ENCODE results near the gene CHPT1.
A peak's percentile ranks its signal among the peaks of the same experiment; 100 is the strongest.

CHPT1 gene

DNA sequence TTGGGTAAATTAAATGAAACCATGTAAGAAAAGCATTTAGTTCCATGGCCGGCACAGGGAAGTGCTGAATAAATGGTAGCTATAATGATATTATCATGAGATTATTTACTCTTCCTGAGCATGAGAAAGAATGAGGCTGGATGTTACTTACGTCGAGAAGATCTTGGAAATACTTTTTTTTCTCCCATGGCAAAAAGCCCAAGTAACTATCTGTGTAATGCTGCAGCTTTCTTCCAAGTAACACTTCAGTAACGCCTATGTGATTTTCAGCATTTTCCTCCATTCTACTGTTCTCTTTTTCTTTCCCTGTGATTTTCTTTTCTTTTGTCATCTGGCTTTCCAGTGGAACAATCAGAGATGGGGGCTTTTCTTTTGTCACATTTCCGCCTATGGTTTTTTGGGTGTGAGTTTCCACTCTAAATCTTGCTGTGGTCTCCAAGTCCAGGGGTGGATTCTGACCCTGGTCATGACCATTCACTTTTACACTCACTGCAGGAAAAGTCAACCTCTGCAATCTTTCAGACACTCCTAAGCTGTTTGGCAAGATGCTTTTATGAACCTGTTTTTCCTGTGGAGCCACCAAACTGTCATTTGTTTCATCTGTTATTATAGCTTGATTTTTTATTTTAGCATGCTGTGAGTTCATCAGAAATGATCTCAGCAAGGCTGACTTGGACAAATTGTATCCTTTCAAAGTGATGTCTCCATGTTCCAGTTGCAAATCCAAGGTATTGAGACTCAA, 66.8 kb downstream of the CHPT1 start:
- no peak for DNase-seq

DNA sequence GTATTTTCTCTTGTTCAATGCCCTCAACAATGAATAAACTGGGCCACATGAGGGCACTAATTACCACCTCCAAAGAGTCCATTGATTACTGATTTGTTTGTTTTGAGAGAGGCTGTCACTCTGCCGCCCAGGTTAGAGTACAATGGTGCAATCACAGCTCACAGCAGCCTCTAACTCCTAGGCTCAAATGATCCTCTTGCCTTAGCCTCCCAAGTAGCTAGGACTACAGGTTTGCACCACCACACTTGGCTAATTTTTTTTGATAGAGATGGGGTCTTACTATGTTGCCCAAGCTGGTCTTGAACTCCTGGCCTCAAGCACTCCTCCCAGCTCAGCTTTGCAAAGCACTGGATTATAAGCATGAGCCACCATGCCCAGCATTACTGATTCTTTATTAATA, 70.1 kb downstream of the CHPT1 start:
- DNase-seq = no peak

DNA sequence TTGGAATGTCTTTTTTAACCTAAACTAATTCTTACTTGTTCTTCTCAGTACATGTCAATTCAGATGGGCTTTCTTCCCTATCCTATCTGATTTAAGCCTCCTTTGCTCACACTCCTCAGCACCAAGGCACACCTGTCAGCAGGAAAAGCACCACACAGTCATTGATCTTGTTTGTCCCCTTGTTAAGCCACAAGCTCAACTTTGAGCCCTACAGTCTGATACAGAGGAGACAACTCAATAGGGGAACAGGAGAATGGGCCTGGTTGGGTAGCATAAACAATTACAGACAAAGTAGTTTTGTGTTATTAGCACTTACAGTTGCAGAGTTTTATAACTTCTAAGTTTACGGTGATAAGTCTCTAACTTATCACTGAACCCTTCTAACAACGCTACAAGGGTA, 71.3 kb downstream of the CHPT1 start:
- DNase-seq = no peak

DNA sequence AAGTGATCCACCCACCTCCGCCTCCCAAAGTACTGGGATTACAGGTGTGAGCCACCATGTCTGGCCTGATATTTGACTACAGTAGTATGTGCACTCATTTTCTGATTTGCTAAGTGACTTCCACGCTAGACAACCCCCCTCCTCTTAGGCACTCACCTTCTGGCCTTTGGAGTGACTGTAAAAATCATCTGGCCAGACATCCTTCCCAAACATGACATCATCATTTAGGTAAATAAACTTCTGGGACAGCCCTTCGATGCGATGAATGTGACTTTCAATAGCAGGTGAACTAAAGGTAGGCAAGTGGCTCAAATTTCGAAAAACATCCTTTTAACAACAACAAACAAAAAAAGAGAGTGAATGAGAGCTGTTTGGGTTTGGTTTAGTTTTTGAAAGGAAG, 72.4 kb downstream of the CHPT1 start:
- DNase-seq = no peak

DNA sequence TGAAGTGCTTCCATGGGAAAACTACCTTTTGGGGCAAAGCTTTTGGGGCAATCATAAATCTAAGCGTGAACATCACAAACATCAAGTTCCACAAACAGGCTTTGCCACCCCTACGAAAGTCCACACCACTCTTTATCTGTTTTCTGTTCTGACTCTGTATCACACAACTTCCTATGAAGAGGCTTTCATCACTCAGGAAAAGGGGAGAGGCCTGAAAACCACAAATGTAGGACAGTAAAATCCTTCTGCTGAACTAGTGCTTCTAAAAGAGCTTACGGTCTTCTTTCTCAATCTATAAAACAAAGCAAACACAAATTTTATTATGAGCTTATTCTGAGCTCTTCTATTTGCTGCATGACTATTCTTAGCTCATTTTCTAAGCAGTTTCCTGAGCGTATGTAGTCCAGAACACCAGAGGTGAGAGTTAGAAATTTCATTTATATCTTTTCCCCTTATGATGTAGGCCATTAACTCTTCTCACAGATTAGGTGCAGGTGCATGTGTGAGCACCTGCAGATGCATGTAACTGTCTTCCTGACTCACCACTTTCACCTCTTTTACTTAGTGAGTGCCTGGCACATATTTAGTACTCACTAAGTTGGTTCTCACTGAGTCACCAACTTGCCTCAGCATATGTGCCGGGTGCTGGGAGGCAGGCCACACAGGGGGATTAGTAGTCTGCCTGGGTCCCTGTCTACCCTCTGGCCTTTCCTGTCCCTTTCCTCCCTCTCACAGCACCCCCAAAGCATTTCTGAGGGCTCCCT, 74.8 kb downstream of the CHPT1 start:
- DNase-seq = no peak

DNA sequence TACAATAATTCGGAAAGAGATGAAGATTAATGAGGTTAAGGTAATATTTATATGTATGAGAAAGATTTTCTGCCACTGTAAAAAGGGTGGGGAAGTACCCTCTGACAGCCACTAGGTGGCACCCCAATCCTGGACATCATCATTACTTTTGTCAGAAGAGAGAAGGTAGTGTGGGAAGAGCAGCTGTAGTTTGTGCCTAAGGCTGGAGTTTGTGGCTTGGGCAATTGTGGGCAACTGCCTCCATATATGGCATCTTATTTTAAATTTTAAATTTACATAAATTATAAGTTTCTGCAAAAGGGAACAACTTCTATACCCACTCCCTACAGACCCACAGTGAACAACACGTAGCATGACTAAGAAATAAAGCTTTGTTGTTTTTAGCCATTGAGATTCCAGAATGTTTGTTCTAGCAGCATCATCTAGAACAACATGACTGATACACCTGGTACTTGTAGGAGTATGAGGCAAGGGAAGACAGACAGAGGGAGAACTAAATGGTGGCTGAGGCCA, 76.3 kb downstream of the CHPT1 start:
- peak; percentile 64 for DNase-seq

DNA sequence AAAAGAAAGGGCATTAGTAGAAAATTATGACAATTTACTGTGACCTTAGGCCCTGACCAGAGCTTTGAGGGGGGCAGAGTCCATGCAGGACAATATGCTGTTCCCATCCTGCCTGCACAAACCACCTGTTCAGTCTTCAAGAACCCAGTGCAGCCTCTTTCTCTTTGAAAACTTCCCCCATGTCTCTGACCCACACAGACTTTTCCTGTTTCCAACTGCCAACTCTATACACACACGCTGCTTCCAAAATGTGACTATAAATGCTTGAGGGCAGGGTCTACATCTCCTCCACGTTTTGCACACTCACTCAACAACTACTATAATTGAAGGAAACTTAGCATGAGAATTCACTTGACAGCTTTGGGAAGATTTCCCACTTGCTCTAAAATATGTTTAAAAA, 78.4 kb downstream of the CHPT1 start:
- no peak for DNase-seq

DNA sequence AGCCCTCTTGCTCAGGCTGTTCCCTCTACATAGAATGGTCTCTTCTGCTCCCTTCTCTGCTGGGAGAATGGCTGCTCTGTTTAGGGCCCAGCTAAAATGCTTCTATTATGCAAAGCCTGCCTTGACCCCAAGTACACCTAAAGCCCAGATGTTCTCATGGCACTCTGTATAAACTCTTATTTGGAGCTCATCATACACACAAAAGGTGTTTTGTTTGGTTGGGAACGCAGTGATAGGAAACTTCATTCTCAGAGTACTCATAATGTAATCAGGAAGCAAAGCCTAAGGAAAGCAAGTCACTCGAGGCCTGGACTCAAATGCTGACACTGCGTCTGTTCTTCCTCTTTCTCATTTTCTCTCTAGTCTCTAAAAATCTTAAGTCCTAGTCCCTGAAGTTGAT, 80.0 kb downstream of the CHPT1 start:
- DNase-seq = no peak

DNA sequence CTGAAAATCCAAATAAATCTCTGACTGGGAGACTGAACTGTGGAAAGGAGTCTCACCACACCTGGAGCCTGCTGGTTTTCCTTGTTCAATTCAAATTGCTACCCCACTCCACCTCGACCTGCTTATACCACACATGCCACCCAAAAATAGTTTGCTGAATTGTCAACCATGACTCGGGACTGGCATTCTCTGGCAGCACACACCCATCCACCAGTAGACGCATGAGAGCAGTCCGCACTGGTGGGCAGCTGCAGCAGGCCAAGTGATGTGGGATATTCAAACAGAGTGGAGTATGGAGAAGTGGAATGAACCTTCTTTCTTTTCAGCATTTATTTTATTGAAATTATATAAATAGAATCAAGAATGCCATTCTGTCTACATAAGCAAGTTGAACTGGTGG, 80.5 kb downstream of the CHPT1 start:
- DNase-seq = no peak
